Stimulated activated naive CD4-positive, alpha-beta T cell treated with Interleukin-2 at 50 U/mL for 16 hours (primary cell): ENCODE results near the gene ANAPC7.
"Not testable (repeated sequence)": the region's sequence is repeated elsewhere in the genome, so short reads cannot be mapped to it uniquely, and the experiment has no call there.

Experiments used
- DNase-seq: peaks from one replicate; lab custom pipeline; 2025; lab: John Stamatoyannopoulos, UW

ANAPC7 gene

GRCh38 chr12:110348431-110349059, 55.0 kb downstream of the ANAPC7 start:
- no peak for DNase-seq

GRCh38 chr12:110347767-110348166, 55.7 kb downstream of the ANAPC7 start:
- no peak for DNase-seq

- no peak for DNase-seq
These were observed 57.5 kb downstream of the ANAPC7 start for GRCh38 chr12:110345963-110346362.

DNA sequence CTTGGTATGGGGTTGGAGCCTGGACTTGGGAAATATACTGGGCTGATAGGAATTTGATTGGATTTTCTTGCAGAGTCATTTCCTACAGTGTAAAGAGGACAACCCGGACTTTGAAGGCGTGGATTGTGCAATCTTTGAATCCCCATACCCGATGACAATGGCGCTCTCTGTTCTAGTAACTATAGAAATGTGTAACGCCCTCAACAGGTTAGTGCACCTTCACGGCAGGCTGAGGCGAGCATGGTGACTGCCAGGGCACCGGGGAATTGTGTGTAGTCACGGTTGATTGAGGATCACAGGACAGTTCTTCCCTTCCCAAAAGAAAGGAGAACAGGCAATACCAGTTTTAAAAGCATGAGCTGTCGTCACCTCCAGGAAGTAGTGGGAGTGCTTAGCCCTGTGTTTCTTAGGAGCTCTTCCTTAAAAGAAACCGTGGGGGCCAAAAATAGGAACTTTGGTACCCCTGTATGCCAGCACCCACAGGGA, 58.3 kb downstream of the ANAPC7 start:
- no peak for DNase-seq

GRCh38 chr12:110344657-110345056, 58.9 kb downstream of the ANAPC7 start:
- DNase-seq: no peak

DNA sequence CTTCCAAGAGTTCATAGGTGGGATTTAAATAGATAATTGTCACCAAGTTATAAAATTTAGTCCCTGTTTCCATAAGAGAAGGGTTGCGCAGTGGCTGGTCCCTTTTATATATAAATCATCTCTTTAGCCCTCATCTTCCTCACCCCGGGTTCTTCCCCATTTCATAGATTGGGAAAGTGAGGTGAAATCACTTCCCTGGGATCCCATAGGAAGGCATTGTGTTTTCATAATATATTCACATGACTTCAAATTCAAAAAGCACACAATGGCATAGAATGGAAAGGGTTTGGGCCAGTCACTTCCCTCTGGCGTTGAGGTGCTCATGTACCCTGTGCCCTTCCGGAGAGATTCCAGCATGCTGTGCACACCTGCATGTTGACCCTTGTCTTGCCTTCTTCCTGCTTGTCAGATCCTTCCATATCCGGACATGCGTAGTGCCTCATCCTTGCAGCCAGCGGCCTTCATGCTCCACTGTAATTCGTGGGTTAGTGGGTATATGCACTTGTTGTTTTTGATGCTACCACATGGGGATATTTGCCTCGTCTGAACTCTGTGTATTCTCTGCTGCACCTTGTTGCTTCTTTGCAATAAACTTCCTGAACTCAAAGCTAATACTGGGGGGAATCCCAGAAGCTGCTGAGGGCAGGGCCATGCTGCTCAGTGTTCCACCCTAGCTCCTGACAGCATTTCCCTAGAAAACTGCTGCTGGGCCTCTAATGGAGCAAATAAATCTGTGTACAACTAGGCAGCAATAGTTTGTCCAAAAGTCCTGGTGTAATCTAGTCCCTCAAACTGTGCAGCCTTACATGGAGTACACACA, 59.6 kb downstream of the ANAPC7 start:
- DNase-seq: no peak

DNA sequence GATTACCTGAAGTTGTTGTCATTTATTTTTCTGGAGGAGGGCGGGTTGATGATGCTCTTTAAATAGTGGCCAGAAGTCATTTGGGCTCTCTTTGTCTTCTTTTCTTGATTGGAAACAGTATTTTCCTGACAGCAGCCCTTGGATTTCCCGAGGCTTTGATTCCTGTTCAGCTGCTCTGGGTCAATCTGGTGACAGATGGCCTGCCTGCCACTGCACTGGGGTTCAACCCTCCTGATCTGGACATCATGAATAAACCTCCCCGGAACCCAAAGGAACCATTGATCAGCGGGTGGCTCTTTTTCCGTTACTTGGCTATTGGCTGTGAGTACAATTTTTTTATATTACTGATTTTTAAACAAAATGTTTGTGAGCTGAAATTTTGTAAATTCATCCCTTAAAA, 60.4 kb downstream of the ANAPC7 start:
- no peak for DNase-seq

- no peak for DNase-seq
These were observed 61.4 kb downstream of the ANAPC7 start for GRCh38 chr12:110342157-110342556.

GRCh38 chr12:110340706-110341105, 62.8 kb downstream of the ANAPC7 start:
- no peak for DNase-seq

DNA sequence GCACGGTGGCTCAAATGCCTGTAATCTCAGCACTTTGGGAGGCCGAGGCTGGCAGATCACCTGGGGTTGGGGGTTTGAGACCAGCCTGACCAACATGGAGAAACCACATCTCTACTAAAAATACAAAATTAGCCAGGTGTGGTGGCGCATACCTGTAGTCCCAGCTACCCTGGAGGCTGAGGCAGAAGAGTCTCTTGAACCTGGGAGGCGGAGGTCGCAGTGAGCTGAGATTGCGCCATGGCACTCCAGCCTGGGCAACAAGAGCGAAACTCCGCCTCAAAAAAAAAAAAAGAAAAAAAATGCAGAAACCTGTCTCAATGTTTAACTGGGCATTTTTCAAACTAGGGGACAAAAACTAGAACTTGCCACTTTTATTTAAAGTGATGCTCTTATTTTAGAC, 63.2 kb downstream of the ANAPC7 start:
- not testable (repeated sequence) for DNase-seq

DNA sequence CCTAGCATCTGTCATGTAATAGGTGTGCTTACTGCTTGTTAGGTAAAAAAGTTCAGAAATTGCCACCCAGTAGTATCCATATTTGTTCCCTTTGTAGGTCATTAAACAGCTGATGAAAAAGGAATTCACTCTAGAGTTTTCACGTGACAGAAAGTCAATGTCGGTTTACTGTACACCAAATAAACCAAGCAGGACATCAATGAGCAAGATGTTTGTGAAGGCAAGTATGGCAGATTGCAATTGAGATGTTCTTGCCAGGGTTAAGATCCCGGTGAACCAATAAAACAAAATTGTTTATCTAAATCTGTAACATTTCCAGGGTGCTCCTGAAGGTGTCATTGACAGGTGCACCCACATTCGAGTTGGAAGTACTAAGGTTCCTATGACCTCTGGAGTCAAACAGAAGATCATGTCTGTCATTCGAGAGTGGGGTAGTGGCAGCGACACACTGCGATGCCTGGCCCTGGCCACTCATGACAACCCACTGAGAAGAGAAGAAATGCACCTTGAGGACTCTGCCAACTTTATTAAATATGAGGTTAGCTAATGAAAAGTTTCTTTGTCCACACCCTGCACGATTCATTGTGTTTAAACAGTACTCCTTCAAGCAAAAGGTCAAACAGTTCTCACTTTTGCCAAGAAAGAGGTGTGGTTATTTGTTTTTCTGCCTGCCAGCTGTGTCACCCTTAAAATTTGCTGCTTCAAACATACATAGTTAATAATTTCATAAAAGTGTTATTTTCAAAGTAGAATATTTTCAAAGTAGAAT, 64.1 kb downstream of the ANAPC7 start:
- no peak for DNase-seq

GRCh38 chr12:110338754-110339153, 64.8 kb downstream of the ANAPC7 start:
- no peak for DNase-seq

DNA sequence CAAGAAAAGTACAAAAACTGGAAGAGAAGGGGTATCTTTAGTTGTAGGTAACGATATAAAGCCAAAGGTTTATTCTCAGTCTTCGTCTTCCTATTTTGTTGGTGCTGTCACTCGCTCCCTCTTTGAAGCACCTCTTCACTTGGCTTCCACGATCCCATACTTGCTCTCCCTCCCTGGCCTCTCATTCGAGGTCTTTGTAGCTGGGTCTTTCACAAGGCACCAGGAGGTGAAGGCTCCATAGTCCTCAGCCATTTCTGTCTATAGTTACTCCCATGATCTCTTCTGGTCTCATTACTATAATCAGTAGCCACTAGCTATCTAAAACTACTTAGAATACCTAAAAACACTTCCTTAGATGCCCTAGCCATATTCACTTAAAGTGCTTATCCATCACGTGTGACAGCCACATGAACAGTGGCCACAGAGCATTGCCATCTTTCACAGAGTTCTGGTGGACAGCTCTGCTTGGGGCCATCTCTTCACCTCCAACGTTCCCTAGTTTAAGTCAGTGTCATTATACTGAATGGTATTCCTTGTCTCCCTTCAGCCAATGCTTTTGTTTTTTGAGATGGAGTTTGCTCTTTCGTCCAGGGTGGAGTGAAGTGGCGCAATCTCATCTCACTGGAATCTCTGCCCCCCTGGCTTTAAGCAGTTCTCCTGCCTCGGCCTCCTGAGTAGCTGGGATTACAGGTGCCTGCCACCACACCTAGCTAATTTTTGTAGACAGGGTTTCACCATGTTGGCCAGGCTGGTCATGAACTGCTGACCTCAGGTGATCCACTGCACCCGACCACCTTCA, 65.4 kb downstream of the ANAPC7 start:
- DNase-seq: no peak

DNA sequence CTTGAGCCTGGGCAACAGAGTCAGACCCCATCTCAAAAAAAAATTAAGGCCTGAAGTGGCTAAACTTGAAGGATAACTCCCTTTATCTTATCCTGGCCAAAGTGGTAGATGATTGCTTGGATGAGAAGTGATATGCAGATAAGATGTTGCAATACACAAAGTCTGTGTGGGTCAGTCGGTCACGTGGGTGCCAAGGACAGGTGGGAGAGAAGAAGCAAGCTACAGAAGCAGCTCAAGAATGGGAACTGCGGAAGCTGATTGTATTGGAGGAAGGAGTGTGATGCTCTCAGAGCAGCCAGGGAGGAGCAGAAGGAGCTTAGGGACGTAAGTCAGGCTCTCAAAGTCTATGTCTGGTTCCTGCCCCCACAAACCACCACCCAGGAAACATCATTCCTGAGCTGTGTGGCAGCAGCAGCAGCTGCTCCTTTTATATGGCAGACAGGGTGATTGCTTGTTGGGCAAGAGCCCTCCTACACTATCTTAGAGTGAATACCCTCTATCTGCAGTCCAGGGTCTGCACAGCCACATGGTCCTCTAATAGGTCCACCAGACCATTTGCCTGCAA, 67.9 kb downstream of the ANAPC7 start:
- DNase-seq: no peak

GRCh38 chr12:110333201-110333600, 70.3 kb downstream of the ANAPC7 start:
- DNase-seq: no peak

DNA sequence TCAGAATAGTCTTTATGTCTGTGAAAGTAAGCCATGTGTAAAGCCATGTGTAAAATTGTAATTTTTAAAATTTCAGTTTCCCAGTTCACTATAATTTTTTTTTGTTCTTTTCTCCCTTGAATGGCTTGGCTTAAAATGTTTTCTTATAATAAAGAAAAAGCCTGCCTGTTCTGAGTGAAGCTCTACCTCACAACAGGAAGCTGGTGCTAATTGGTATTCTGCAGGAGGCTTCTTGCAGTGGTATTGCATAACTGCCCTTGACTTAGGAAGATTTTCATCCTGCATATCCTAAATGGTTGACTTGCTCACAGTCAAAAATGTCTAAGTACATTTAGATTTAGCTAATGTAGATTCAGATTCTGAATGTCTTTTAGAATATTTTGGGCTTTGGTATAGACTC, 73.0 kb downstream of the ANAPC7 start:
- DNase-seq: no peak

- DNase-seq: no peak
These were observed 73.4 kb downstream of the ANAPC7 start for GRCh38 chr12:110330124-110330523.

DNA sequence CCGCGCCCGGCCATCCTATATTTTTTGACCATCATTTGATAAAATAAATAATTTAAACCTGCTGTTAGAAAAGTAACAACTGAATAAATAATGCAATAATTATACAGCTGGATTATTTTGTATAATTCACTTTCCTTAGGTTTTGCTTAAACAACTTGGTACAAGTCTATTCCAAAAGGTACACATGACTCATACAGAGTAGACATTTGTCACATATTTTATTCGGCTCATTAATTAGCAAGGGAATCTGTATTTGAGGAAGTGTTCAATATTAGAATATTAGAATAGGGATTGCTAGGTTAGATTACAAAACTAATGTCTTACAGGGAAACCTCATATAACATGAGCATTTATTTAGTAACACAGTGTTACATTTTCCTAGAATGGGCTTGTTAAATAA, 73.8 kb downstream of the ANAPC7 start:
- DNase-seq: no peak
